Cardiac fibroblast (primary cell): Measurements from ENCODE around the gene DOLPP1.
"Not testable (repeated sequence)": the region's sequence is repeated elsewhere in the genome, so short reads cannot be mapped to it uniquely, and the experiment has no call there.

Experiments used
- DNase-seq, 2 donors: peaks; one replicate each; pipeline versions ENCODE4 v3.0.0 to v3.0.0-alpha.2; 2010; ENCODE audit warnings: low read depth in 2 of 2
- H3K4me3 ChIP-seq, 2 donors: replicated peaks in 1 of 2; 1 replicate in 1 of 2; 2 replicates in 1 of 2; pipeline ENCODE4 v1.5.1; 2011; ENCODE audit warnings: low read depth in 2 of 2, low read length in 2 of 2, mild to moderate bottlenecking in 2 of 2, moderate library complexity in 1 of 2
- CTCF ChIP-seq: IDR thresholded peaks from one replicate; pipeline ENCODE4 v1.5.1; 2011; ENCODE audit warnings: low read depth, mild to moderate bottlenecking, low read length, inconsistent platforms

Gene DOLPP1

DNA sequence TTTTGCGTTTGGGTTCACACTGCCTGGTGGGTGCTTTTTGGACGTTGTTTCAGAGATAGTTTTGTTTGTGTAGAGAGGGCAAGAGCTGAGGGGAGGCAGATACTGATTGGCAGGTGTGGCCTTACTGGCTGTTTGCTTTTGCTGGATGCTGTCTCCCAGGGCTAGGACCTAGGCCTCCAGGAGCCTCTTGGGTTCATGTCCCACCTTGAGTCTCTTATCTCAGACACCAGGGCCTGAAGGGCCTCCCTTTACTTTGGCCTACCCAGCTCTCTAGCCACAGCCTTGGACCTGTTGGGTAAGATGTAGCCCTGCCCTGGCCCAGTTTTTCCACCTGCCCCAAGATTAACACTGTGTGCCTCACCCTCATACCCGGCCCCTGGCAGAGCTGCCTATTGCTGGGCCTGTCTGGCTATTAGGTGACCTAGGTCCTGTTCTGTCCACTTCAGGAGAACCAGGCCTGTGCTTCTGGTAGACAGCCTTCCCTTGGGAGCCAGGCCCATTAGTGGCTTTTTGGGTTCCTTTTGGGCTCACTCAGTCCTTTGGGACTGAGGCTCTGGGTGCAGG is 43.7 kb downstream of the DOLPP1 start:
- H3K4me3 ChIP-seq: no peak overlapping the region
- DNase-seq: no peak
- no peak for TF ChIP-seq CTCF

DNA sequence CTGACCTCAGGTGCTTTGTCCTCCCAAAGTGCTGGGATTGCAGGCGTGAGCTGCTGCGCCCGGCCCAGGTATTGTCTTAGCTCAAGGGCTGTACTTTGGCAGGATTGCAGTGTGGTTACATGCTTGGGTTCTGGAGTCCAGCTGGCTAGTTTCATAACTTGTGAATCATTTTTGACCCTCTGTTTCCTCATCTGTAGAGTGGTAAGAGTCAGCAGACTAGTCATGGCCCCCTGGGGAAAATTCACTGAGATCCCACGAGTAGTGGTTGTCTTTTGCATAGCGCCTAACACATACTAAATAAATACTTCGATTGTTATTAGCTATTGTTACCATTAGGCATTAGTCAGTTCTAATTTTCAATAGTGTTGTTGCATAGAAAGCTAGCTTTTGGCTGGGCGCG is 44.6 kb downstream of the DOLPP1 start:
- TF ChIP-seq CTCF: no peak
- peak; percentile 87 to 100 for DNase-seq
- no peak overlapping the region for H3K4me3 ChIP-seq

- DNase-seq: peak; percentile 13 to 38
Observed at GRCh38 chr9:129126749-129127618, 46.1 kb downstream of the DOLPP1 start.

DNA sequence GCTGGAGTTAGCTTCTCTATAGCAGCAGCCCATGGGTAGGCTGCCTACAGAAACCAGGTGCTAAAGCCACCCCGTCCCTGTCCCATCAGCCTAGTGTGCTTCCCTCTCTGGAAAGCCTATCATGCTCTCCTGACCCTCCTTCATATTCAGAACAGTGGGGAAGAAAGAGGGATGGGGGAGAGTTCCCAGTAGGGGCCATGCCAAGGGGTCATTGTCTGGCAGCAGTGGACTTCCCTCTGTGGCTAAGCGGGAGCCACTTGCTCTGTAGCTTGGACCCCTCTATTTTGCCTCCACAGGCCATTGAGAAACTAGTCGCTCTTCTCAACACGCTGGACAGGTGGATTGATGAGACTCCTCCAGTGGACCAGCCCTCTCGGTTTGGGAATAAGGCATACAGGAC is 47.8 kb downstream of the DOLPP1 start:
- no peak for TF ChIP-seq CTCF

More at GRCh38 chr9:129126749-129127618, 46.1 kb downstream of the DOLPP1 start:
- no peak overlapping the region for H3K4me3 ChIP-seq
- no peak for TF ChIP-seq CTCF

GRCh38 chr9:129130271-129130670 is 49.4 kb downstream of the DOLPP1 start:
- not testable (repeated sequence) for DNase-seq, H3K4me3 ChIP-seq

More for the DNA sequence above, 47.8 kb downstream of the DOLPP1 start:
- DNase-seq: no peak
- H3K4me3 ChIP-seq: no peak overlapping the region

- DNase-seq: no peak
- H3K4me3 ChIP-seq: no peak overlapping the region
- TF ChIP-seq CTCF: no peak
Observed at GRCh38 chr9:129130791-129131190, 49.9 kb downstream of the DOLPP1 start.

DNA sequence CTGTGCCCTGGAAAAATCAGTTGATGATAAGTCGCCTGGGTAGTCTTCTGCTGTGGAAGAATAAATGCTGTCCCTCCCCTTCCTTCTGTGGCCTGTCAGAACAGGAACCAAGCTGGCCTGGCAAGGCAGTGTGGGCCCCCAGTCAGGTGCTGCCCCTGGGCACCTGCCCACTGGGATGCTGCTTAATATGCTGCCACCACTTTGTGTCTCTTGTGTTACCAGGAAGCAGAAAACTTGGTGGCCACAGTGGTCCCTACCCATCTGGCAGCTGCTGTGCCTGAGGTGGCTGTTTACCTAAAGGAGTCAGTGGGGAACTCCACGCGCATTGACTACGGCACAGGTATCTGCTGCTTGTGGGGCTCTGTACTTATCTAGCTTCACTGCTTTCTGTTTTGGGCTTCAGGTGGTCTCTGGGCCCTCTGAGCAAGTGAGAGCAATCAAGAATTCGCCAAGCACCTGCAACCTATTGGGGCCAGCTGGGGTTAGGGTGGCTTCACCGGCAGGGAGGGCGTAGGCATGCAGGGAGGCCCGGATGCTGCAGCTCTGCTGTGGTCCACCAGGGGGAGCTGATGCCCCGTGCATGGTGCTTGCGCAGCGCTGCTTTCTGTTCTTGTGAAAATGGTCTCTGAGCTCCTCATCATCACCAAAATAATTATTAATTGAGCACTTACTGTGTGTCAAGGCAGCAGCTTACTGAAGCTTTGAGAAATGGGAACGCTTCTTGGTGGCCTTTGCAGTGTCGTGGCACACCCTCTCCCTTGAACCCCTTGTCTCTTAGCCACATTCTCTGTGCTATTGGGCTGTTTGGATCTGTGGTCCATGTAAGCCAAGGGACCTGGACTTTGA is 50.6 kb downstream of the DOLPP1 start:
- DNase-seq: peak; percentile 73 to 76
- TF ChIP-seq CTCF: peak; percentile 99
- H3K4me3 ChIP-seq: no peak overlapping the region
